Caco-2 (cell line): ENCODE data around the gene TIMP3. TPM values are rescaled to one million over a fixed set of nuclear protein-coding genes. Genes with fewer than 3 reads are reported as not detected.

ENCODE experiments used
- BruUV-seq: library from RNA; stranded (reverse); fragments of 400-500 nt; replicated peaks from 2 replicates; lab custom pipeline; 2021; lab: Mats Ljungman, UMichigan
- CTCF ChIA-PET: fragments of 300-600 bp; sonication (Branson Sonifier 250); formaldehyde crosslinking; loops from one replicate; lab custom pipeline; 2022; ENCODE audit warnings: antibody characterized with exemption; lab: Charles Lee
- POLR2A ChIA-PET: fragments of 300-600 bp; sonication (Branson Sonifier 250); formaldehyde crosslinking; loops from one replicate; lab custom pipeline; 2022; ENCODE audit warnings: antibody characterized with exemption; lab: Charles Lee
- DNase-seq, 2 experiments: peaks; one replicate each; pipeline versions ENCODE4 v3.0.0 to v3.0.0-alpha.2; 2020 to 2022
- H3K27me3 ChIP-seq: replicated peaks from 2 replicates; pipeline ENCODE4 v1.6.0; 2011; ENCODE audit warnings: low read length; ENCODE audit not compliant: control insufficient read depth, insufficient read depth
- H3K36me3 ChIP-seq: 2 replicates; pipeline ENCODE4 v1.5.1; 2011; ENCODE audit warnings: low read length; ENCODE audit not compliant: control insufficient read depth, insufficient read depth
- H3K4me1 ChIP-seq: fragments of 250-450 bp; sonication (Bioruptor Pico); 2 replicates; pipeline ENCODE4 v1.5.1; 2020; ENCODE audit warnings: mild to moderate bottlenecking
- H3K4me3 ChIP-seq: 2 replicates; pipeline ENCODE4 v1.5.1; 2011; ENCODE audit warnings: low read depth, mild to moderate bottlenecking, control low read depth, low read length
- H3K9me3 ChIP-seq: fragments of 250-450 bp; sonication (Bioruptor Pico); 2 replicates; pipeline ENCODE4 v1.5.1; 2020; ENCODE audit warnings: mild to moderate bottlenecking, moderate library complexity
- H3K27ac Mint-ChIP-seq: one replicate; pipeline ENCODE4 v1.8.0; 2022; ENCODE audit warnings: mixed read lengths; ENCODE audit not compliant: unreplicated experiment
- H3K27me3 Mint-ChIP-seq: one replicate; pipeline ENCODE4 v1.8.0; 2022; ENCODE audit warnings: mixed read lengths; ENCODE audit not compliant: insufficient read depth, unreplicated experiment
- H3K36me3 Mint-ChIP-seq: one replicate; pipeline ENCODE4 v1.8.0; 2022; ENCODE audit warnings: mild to moderate bottlenecking, mixed read lengths; ENCODE audit not compliant: insufficient read depth, unreplicated experiment
- H3K4me1 Mint-ChIP-seq: one replicate; pipeline ENCODE4 v1.8.0; 2022; ENCODE audit warnings: low read depth, mixed read lengths; ENCODE audit not compliant: unreplicated experiment
- H3K4me3 Mint-ChIP-seq: one replicate; pipeline ENCODE4 v1.8.0; 2022; ENCODE audit warnings: mild to moderate bottlenecking, moderate library complexity, mixed read lengths; ENCODE audit not compliant: unreplicated experiment
- H3K9me3 Mint-ChIP-seq: one replicate; pipeline ENCODE4 v1.8.0; 2022; ENCODE audit warnings: mixed read lengths; ENCODE audit not compliant: unreplicated experiment
- intact Hi-C: fragments of 100-400 bp; cut with micrococcal nuclease; formaldehyde crosslinking; loops from one replicate; pipeline ENCODE4 v1.10.0; 2022; ENCODE audit not compliant: unreplicated experiment
- total RNA-seq: library from RNA; stranded (reverse); gene quantifications from 2 replicates; pipeline ENCODE4 v1.2.3, GENCODE V29; 2022
- TF ChIP-seq, protein P1 (sequence below), 2 experiments: fragments of 200-600 bp in 1 of 2; IDR thresholded peaks; 1 replicate in 1 of 2; 2 replicates in 1 of 2; pipeline versions ENCODE4 v1.5.1 to v1.8.0; 2011 to 2022; ENCODE audit warnings: antibody characterized with exemption in 1 of 2, control low read depth in 1 of 2, inconsistent platforms in 1 of 2, low read depth in 1 of 2, low read length in 1 of 2, mild to moderate bottlenecking in 1 of 2, moderate library complexity in 1 of 2; ENCODE audit not compliant: insufficient read depth in 1 of 2, severe bottlenecking in 1 of 2, unreplicated experiment in 1 of 2

The TIMP3 gene
- total RNA-seq, 1 experiment from 2014 or later = 86.4 TPM

DNA sequence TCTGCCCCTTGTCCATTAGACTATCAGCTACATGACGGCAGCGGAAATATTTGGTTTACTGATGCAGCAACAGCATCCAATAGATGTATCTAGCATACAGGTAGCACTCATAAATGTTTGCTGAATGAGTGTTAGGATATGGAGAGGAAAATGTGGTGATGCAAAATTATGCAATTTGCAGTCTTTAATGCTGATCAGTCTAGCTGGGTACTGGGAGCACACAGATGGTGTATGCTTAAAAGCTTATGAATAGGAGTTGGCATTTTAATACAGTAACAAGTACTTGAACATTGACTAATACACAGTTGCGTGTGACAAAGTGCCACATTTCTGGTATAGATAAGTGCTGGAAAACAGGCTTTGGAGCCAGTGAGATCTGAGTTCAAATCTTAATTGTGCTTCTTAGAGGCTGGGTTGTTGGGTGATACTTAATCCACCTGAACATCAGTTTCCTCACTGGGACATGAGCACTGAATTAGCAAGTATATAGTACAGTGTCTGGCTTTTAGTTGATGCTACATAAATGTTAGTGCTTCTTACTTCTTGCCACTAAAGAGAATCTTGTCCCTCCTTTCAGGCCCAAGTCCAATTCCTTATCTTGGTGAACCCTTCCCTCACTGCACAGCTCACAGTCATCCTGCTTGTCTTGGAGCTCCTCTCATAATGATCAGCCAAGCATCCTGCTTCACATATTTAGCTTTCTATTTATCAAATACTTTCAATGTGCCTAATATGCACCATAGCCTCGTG is 99.6 kb downstream of the TIMP3 start:
- intact Hi-C loops = no loop called here
- no peaks in the 10 kb centered on the region for H3K36me3 Mint-ChIP-seq
- Histone ChIP-seq H3K4me3 (no peak overlapping the region), H3K36me3 (no peaks in the 10 kb centered on the region), H3K9me3 (no peaks in the 10 kb centered on the region), H3K27me3 (no peaks in the 10 kb centered on the region), H3K4me1 (peaks cover 7% of the 10 kb centered on the region)
- peaks cover 6% of the 10 kb centered on the region for H3K4me1 Mint-ChIP-seq
- no TSS peak for BruUV-seq
- ChIA-PET POLR2A (no interaction called here), CTCF (no interaction called here)
- TF ChIP-seq, protein P1, sequence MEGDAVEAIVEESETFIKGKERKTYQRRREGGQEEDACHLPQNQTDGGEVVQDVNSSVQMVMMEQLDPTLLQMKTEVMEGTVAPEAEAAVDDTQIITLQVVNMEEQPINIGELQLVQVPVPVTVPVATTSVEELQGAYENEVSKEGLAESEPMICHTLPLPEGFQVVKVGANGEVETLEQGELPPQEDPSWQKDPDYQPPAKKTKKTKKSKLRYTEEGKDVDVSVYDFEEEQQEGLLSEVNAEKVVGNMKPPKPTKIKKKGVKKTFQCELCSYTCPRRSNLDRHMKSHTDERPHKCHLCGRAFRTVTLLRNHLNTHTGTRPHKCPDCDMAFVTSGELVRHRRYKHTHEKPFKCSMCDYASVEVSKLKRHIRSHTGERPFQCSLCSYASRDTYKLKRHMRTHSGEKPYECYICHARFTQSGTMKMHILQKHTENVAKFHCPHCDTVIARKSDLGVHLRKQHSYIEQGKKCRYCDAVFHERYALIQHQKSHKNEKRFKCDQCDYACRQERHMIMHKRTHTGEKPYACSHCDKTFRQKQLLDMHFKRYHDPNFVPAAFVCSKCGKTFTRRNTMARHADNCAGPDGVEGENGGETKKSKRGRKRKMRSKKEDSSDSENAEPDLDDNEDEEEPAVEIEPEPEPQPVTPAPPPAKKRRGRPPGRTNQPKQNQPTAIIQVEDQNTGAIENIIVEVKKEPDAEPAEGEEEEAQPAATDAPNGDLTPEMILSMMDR (IDR thresholded peaks at IDR 0.05; ENCODE audit: insufficient read depth in 1 of 2, low read depth in 1 of 2, low read length in 1 of 2, severe bottlenecking in 1 of 2, unreplicated experiment in 1 of 2) = no peak
- H3K27ac Mint-ChIP-seq = no peak overlapping the region
- no peaks in the 10 kb centered on the region for H3K9me3 Mint-ChIP-seq
- H3K27me3 Mint-ChIP-seq = no peaks in the 10 kb centered on the region
- no peak overlapping the region for H3K4me3 Mint-ChIP-seq
- DNase-seq = no peak

DNA sequence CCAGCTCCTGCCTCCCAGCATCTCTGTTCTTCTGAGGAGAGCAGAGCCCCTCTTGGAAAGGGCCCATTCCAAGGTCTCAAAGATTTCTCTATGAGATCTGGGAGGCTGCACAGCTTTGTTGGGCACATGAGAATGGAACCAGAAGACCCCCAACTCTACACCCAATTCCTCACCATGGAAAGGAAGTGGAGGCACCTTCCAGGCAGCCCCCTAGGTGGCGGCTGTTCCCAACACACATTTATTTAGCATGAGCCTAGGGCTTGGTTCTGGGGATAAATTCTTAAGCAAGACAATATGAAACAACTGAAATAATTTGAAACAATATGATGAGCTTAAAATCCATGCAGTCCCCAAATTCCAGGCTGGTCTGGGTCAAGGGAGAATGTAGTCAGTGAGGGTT is 100.4 kb downstream of the TIMP3 start:
- no peak overlapping the region for H3K27ac Mint-ChIP-seq
- H3K27me3 ChIP-seq = no peaks in the 10 kb centered on the region
- DNase-seq = no peak
- no peaks in the 10 kb centered on the region for H3K36me3 ChIP-seq
- H3K27me3 Mint-ChIP-seq = no peaks in the 10 kb centered on the region
- ChIA-PET CTCF (no interaction called here), POLR2A (no interaction called here)
- intact Hi-C loops = no loop called here
- H3K36me3 Mint-ChIP-seq = no peaks in the 10 kb centered on the region
- H3K9me3 Mint-ChIP-seq = no peaks in the 10 kb centered on the region
- H3K4me3 ChIP-seq = no peak overlapping the region
- peaks cover 3% of the 10 kb centered on the region for H3K4me1 Mint-ChIP-seq
- H3K4me3 Mint-ChIP-seq = no peak overlapping the region
- no TSS peak for BruUV-seq
- peaks cover 4% of the 10 kb centered on the region for H3K4me1 ChIP-seq
- no peaks in the 10 kb centered on the region for H3K9me3 ChIP-seq
- TF ChIP-seq, protein P1 (IDR thresholded peaks at IDR 0.05; ENCODE audit: insufficient read depth in 1 of 2, low read depth in 1 of 2, low read length in 1 of 2, severe bottlenecking in 1 of 2, unreplicated experiment in 1 of 2) = peak in 1 of 2 experiments; percentile 8

DNA sequence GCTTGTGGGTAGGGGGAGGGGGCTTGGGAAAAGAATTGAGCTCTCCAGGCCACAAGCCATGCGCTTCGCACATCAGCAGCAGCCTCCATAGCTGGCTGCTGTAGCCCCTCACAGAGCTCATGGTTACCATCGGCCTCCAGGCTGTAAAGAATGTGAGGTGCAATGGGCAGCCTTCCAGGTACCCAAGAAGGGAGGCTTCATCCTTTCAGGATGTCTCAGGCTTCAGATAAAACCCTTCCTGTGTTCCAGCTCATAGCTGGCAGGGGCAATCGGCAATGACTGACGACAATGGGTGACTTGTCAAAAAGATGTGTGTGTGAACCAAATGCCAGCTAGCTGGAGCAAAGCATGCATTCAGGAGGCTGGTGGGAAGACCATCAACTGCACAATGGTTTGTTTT is 102.0 kb downstream of the TIMP3 start:
- intact Hi-C loops = no loop called here

More for the DNA sequence above, 102.0 kb downstream of the TIMP3 start:
- Histone ChIP-seq H3K4me3 (no peak overlapping the region), H3K9me3 (no peaks in the 10 kb centered on the region), H3K36me3 (no peaks in the 10 kb centered on the region), H3K4me1 (no peaks in the 10 kb centered on the region), H3K27me3 (no peaks in the 10 kb centered on the region)
- ChIA-PET POLR2A (no interaction called here), CTCF (no interaction called here)
- H3K9me3 Mint-ChIP-seq = no peaks in the 10 kb centered on the region
- BruUV-seq = no TSS peak
- no peaks in the 10 kb centered on the region for H3K27me3 Mint-ChIP-seq
- no peaks in the 10 kb centered on the region for H3K4me1 Mint-ChIP-seq
- H3K27ac Mint-ChIP-seq = no peak overlapping the region
- TF ChIP-seq, protein P1 (IDR thresholded peaks at IDR 0.05; ENCODE audit: insufficient read depth in 1 of 2, low read depth in 1 of 2, low read length in 1 of 2, severe bottlenecking in 1 of 2, unreplicated experiment in 1 of 2) = no peak
- no peak for DNase-seq
- H3K36me3 Mint-ChIP-seq = no peaks in the 10 kb centered on the region
- no peak overlapping the region for H3K4me3 Mint-ChIP-seq
